Neutrophil (primary cell): ENCODE results near the gene CD300LB.

Experiments used
- H3K27ac ChIP-seq: fragments of 200-600 bp; sonication (generic); 2 replicates; pipeline ENCODE4 v1.5.1; 2016; ENCODE audit warnings: mild to moderate bottlenecking, moderate library complexity
- H3K27me3 ChIP-seq: fragments of 200-600 bp; sonication (generic); 2 replicates; pipeline ENCODE4 v1.6.0; 2016; ENCODE audit warnings: mild to moderate bottlenecking
- H3K36me3 ChIP-seq: fragments of 200-600 bp; sonication (generic); 2 replicates; pipeline ENCODE4 v1.5.1; 2017
- H3K4me1 ChIP-seq, 2 experiments: fragments of 200-600 bp in 1 of 2; sonication (generic) in 1 of 2; 1 replicate in 1 of 2; 2 replicates in 1 of 2; pipeline versions ENCODE4 v1.5.1 to v1.6.1; 2013 to 2016; ENCODE audit warnings: low read depth in 1 of 2, low read length in 1 of 2, mild to moderate bottlenecking in 1 of 2, moderate library complexity in 1 of 2; ENCODE audit not compliant: control insufficient read depth in 1 of 2, insufficient read depth in 1 of 2
- H3K4me3 ChIP-seq, 2 experiments: fragments of 200-600 bp in 1 of 2; sonication (generic) in 1 of 2; 1 replicate in 1 of 2; 2 replicates in 1 of 2; pipeline ENCODE4 v1.5.1; 2013 to 2016; ENCODE audit warnings: low read depth in 1 of 2, low read length in 1 of 2, mild to moderate bottlenecking in 1 of 2, moderate library complexity in 1 of 2
- H3K9me3 ChIP-seq: fragments of 200-600 bp; sonication (generic); 2 replicates; pipeline ENCODE4 v1.5.1; 2016
- TF ChIP-seq, protein P1 (sequence below): fragments of 200-600 bp; sonication (generic); IDR thresholded peaks from 2 replicates; pipeline ENCODE4 v1.5.1; 2016; ENCODE audit warnings: antibody characterized with exemption

The CD300LB gene

DNA sequence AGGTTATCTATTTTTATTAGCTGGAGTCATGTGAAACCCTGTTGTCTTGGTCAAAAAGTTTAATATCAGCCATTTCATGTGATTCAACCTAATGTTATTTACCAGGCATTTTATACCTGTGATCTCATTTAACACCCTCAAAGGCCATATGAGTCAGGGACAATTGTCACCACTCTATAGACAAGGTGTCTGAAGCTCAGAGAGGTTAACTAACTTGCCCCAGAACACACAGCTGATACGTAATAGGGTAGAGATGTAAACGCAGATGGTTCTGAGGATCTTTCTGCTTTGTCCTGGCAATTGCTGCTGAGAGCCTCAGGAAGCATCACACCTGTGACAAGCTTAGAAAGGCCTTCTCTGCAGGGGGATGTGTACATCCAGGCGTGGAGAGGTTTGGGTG lies 59.9 kb downstream of the CD300LB start:
- TF ChIP-seq, protein P1, sequence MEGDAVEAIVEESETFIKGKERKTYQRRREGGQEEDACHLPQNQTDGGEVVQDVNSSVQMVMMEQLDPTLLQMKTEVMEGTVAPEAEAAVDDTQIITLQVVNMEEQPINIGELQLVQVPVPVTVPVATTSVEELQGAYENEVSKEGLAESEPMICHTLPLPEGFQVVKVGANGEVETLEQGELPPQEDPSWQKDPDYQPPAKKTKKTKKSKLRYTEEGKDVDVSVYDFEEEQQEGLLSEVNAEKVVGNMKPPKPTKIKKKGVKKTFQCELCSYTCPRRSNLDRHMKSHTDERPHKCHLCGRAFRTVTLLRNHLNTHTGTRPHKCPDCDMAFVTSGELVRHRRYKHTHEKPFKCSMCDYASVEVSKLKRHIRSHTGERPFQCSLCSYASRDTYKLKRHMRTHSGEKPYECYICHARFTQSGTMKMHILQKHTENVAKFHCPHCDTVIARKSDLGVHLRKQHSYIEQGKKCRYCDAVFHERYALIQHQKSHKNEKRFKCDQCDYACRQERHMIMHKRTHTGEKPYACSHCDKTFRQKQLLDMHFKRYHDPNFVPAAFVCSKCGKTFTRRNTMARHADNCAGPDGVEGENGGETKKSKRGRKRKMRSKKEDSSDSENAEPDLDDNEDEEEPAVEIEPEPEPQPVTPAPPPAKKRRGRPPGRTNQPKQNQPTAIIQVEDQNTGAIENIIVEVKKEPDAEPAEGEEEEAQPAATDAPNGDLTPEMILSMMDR = no peak
- H3K9me3 ChIP-seq = no peaks in the 10 kb centered on the region
- H3K4me3 ChIP-seq = no peak overlapping the region
- H3K4me1 ChIP-seq = peaks cover 41 to 46% of the 10 kb centered on the region in 2 experiments
- peak overlapping the region; percentile 9 for H3K27ac ChIP-seq
- no peaks in the 10 kb centered on the region for H3K27me3 ChIP-seq
- peaks cover 61% of the 10 kb centered on the region for H3K36me3 ChIP-seq
